Measurements from ENCODE around the gene PTP4A2. TPM values are rescaled to one million over a fixed set of nuclear protein-coding genes. Genes with fewer than 3 reads are reported as not detected.

The PTP4A2 gene
- polyA plus RNA-seq, 1 experiment = 239 TPM

- H3K36me3 ChIP-seq (ENCODE audit: control insufficient read depth, insufficient read depth, low read length) = no peaks in the 10 kb centered on the region
- no peak overlapping the region for H3K4me3 ChIP-seq (ENCODE audit: low read depth, low read length)
- ChIA-PET CTCF (interaction anchor here (1.9 kb wide), 1 partner anchor 12 kb away, joined by 6 read pairs; no protein-coding TSS in a partner anchor), POLR2A (no interaction called here)
- no peak for TF ChIP-seq CTCF (IDR thresholded peaks at IDR 0.05; ENCODE audit: insufficient read depth, low read depth, low read length)
- no peaks in the 10 kb centered on the region for H3K27me3 ChIP-seq (ENCODE audit: control insufficient read depth, insufficient read depth, low read length)
- DNase-seq (ENCODE audit: low read depth) = no peak
Measured at GRCh38 chr1:31879981-31880608, 58.1 kb downstream of the PTP4A2 start.

- H3K4me3 ChIP-seq (ENCODE audit: low read depth, low read length) = no peak overlapping the region
- no peaks in the 10 kb centered on the region for H3K36me3 ChIP-seq (ENCODE audit: control insufficient read depth, insufficient read depth, low read length)
- TF ChIP-seq CTCF (IDR thresholded peaks at IDR 0.05; ENCODE audit: insufficient read depth, low read depth, low read length) = no peak
- H3K27me3 ChIP-seq (ENCODE audit: control insufficient read depth, insufficient read depth, low read length) = no peaks in the 10 kb centered on the region
- CTCF ChIA-PET = no interaction called here
- POLR2A ChIA-PET = interaction anchor here (0.8 kb wide), 1 partner anchor 18 kb away, joined by 9 read pairs; no protein-coding TSS in a partner anchor
- no peak for DNase-seq (ENCODE audit: low read depth)
Measured at GRCh38 chr1:31878058-31878457, 60.1 kb downstream of the PTP4A2 start.

GRCh38 chr1:31877544-31877943 lies 60.6 kb downstream of the PTP4A2 start:
- POLR2A ChIA-PET = interaction anchor here (0.8 kb wide), 1 partner anchor 18 kb away, joined by 9 read pairs; no protein-coding TSS in a partner anchor
- H3K4me3 ChIP-seq (ENCODE audit: low read depth, low read length) = no peak overlapping the region
- no peak for TF ChIP-seq CTCF (IDR thresholded peaks at IDR 0.05; ENCODE audit: insufficient read depth, low read depth, low read length)
- H3K36me3 ChIP-seq (ENCODE audit: control insufficient read depth, insufficient read depth, low read length) = no peaks in the 10 kb centered on the region
- DNase-seq (ENCODE audit: low read depth) = no peak
- CTCF ChIA-PET = no interaction called here
- no peaks in the 10 kb centered on the region for H3K27me3 ChIP-seq (ENCODE audit: control insufficient read depth, insufficient read depth, low read length)

GRCh38 chr1:31875636-31876236 lies 62.4 kb downstream of the PTP4A2 start:
- POLR2A ChIA-PET = no interaction called here

More at GRCh38 chr1:31875636-31876236, 62.4 kb downstream of the PTP4A2 start:
- no peak overlapping the region for H3K4me3 ChIP-seq (ENCODE audit: low read depth, low read length)
- H3K27me3 ChIP-seq (ENCODE audit: control insufficient read depth, insufficient read depth, low read length) = no peaks in the 10 kb centered on the region; the same call in 1 of the 2 replicates
- CTCF ChIA-PET = interaction anchor here (1.4 kb wide), 1 partner anchor 187 kb away, joined by 4 read pairs; no protein-coding TSS in a partner anchor
- TF ChIP-seq CTCF (IDR thresholded peaks at IDR 0.05; ENCODE audit: insufficient read depth, low read depth, low read length) = no peak
- no peak for DNase-seq (ENCODE audit: low read depth)
- no peaks in the 10 kb centered on the region for H3K36me3 ChIP-seq (ENCODE audit: control insufficient read depth, insufficient read depth, low read length)
